ENCODE measurements around the gene OR51M1. TPM values are rescaled to one million over a fixed set of nuclear protein-coding genes. Genes with fewer than 3 reads are reported as not detected.

The OR51M1 gene
- total and polyA plus RNA-seq, 2 of the 13 experiments (the other 11 are each of a cell fraction or from before 2014, with no cell fraction given), result not detected

DNA sequence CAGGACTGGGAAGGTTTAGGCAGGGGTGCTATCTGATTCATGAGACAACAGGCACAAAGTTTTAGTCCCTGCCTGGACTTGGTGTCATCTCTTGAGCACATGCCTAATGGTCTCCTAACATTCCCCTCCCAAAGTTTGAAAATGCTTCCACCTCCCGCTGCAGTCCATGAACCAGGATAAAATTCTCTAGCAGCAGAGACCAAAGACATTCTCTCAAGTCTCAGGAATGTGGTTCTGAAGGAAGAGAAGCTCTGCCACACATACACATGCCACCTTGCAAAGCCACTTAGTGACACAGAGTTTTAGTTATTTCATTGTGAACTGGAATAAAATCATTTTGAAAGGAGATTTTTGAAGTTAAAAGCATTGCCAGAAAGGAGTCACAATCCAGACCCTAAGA lies 16.8 kb upstream of the OR51M1 start:
- POLR2A ChIA-PET, result no interaction called here
- no CpG with 5 or more reads among the region's 1 CpG for WGBS (ENCODE audit: low lambda C conversion rate)
- H4K20me1 ChIP-seq (ENCODE audit: insufficient read depth, low read length), result no peaks in the 10 kb centered on the region
- H3K4me1 ChIP-seq (ENCODE audit: insufficient read depth, low read length), result no peaks in the 10 kb centered on the region
- H3K27ac ChIP-seq (ENCODE audit: extremely low read length, insufficient read depth, low read length), result no peak overlapping the region
- DNase-seq (ENCODE audit: low spot score), result no peak
- no peaks in the 10 kb centered on the region for H3K79me2 ChIP-seq (ENCODE audit: insufficient read depth, low read length)
- H3K4me2 ChIP-seq (ENCODE audit: low read depth, low read length), result no peak overlapping the region
- no peak for ATAC-seq
- no peak overlapping the region for H2AFZ ChIP-seq (ENCODE audit: low read length)
- CTCF ChIA-PET (ENCODE audit: low intra/inter-chr PET ratio, low total read pairs), result no interaction called here
- no peak overlapping the region for H3K9ac ChIP-seq (ENCODE audit: insufficient read depth, low read depth, low read length)
- H3K4me3 ChIP-seq (replicated peaks in 1 of 3; ENCODE audit: insufficient read depth in 1 of 3, low read depth in 2 of 3, low read length in 3 of 3), result no peak overlapping the region
- no peaks in the 10 kb centered on the region for H3K9me3 ChIP-seq (ENCODE audit: low read length)
- no TSS peak for BruUV-seq (replicated peaks)
- in situ Hi-C loops (cut with HindIII; ENCODE audit: extremely low pct_ligation_motif_present, low pct_unique_long_range_greater_than_20kb) (no loop called here), intact Hi-C loops (cut with micrococcal nuclease; ENCODE audit: unreplicated experiment) (no loop called here)
- no peaks in the 10 kb centered on the region for H3K27me3 ChIP-seq (ENCODE audit: control insufficient read depth in 1 of 2, insufficient read depth in 2 of 2, low read length in 2 of 2)
- no peak for TF ChIP-seq CEBPB (IDR thresholded peaks at IDR 0.05; ENCODE audit: borderline replicate concordance, low read depth, low read length)
- TF ChIP-seq, protein P1, sequence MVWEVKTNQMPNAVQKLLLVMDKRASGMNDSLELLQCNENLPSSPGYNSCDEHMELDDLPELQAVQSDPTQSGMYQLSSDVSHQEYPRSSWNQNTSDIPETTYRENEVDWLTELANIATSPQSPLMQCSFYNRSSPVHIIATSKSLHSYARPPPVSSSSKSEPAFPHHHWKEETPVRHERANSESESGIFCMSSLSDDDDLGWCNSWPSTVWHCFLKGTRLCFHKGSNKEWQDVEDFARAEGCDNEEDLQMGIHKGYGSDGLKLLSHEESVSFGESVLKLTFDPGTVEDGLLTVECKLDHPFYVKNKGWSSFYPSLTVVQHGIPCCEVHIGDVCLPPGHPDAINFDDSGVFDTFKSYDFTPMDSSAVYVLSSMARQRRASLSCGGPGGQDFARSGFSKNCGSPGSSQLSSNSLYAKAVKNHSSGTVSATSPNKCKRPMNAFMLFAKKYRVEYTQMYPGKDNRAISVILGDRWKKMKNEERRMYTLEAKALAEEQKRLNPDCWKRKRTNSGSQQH (CRISPR knock-in tag; IDR thresholded peaks at IDR 0.05; ENCODE audit: low read depth), result no peak
- TF ChIP-seq FOSL2 (CRISPR knock-in tag; IDR thresholded peaks at IDR 0.05), result no peak
- TF ChIP-seq MXD1 (CRISPR knock-in tag; IDR thresholded peaks at IDR 0.05), result no peak
- TF ChIP-seq RCOR2 (CRISPR knock-in tag; IDR thresholded peaks at IDR 0.05), result no peak
- TF ChIP-seq ZNF207 (IDR thresholded peaks at IDR 0.05; ENCODE audit: borderline replicate concordance), result no peak
- TF ChIP-seq ISL2 (CRISPR knock-in tag; IDR thresholded peaks at IDR 0.05), result no peak
- no peak for TF ChIP-seq YY1 (IDR thresholded peaks at IDR 0.05; ENCODE audit: insufficient read depth, insufficient replicate concordance, low read depth, low read length)
- TF ChIP-seq NR3C1 (CRISPR knock-in tag; IDR thresholded peaks at IDR 0.05), result no peak
- no peak for TF ChIP-seq NR2C2 (CRISPR knock-in tag; IDR thresholded peaks at IDR 0.05; ENCODE audit: borderline replicate concordance)
- TF ChIP-seq SKI (IDR thresholded peaks at IDR 0.05; ENCODE audit: partially characterized antibody), result no peak
- TF ChIP-seq ZNF138 (CRISPR knock-in tag; IDR thresholded peaks at IDR 0.05; ENCODE audit: low read depth), result no peak
- no peak for TF ChIP-seq ZZZ3 (CRISPR knock-in tag; IDR thresholded peaks at IDR 0.05; ENCODE audit: borderline replicate concordance)
- no peak for TF ChIP-seq ZNF607 (CRISPR knock-in tag; IDR thresholded peaks at IDR 0.05; ENCODE audit: borderline replicate concordance)
- no peak for TF ChIP-seq BCL6 (CRISPR knock-in tag; IDR thresholded peaks at IDR 0.05)
- TF ChIP-seq FOXC1 (CRISPR knock-in tag; IDR thresholded peaks at IDR 0.05; ENCODE audit: borderline replicate concordance), result no peak
- no peaks in the 10 kb centered on the region for H3K36me3 ChIP-seq (replicated peaks in 1 of 2; ENCODE audit: control insufficient read depth in 1 of 2, insufficient read depth in 2 of 2, low read length in 2 of 2)
- no peak for FAIRE-seq

Data from HepG2 (cell line).